HG02759 (cell line): ENCODE results near the gene ZAR1L.
A peak's percentile ranks its signal among the peaks of the same experiment; 100 is the strongest.

Source experiments
- ATAC-seq: cut with Tn5 transposase; IDR thresholded peaks from one replicate; pipeline ENCODE4 v1.9.1; 2021; ENCODE audit warnings: mild to moderate bottlenecking, moderate library complexity; ENCODE audit not compliant: unreplicated experiment

Gene ZAR1L

DNA sequence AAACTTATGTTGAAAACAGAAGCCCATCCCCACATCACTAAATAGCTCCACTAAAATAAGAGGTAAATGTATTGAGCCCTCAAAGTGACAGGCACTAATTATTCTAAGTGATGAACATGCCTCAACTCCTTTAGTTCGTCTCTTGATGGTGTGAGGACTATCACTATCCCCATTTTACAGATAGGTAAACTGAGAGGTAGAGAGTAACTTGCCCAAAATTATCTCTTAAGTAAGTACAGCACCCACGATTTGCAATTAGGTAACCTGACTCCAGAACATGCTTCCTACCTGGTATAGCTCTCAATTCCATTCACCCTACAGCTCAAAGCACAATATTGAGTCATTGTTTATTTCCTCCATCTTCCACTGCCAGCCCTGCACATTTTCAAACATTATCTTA is 12.7 kb downstream of the ZAR1L start:
- ATAC-seq: no peak

DNA sequence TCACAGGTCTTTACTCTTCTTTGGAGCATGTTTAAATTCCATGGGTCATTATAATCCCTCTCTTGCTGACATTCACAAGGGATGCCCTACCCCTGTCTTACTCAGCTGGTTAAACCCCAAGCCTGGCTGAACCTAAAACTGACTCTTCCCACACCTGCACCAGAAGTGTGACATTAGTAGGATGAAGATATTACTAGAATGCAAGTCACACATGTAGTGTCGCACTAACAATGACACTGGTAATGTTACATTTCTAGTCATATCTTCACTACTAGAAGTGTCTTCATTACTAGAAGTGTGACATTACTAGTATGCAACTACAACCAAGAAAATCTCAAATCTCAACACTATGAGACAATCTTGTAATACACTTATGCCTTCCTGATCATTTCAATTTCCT is 14.2 kb downstream of the ZAR1L start:
- ATAC-seq: no peak

GRCh38 chr13:32300406-32300805 is 14.8 kb downstream of the ZAR1L start:
- ATAC-seq: no peak

DNA sequence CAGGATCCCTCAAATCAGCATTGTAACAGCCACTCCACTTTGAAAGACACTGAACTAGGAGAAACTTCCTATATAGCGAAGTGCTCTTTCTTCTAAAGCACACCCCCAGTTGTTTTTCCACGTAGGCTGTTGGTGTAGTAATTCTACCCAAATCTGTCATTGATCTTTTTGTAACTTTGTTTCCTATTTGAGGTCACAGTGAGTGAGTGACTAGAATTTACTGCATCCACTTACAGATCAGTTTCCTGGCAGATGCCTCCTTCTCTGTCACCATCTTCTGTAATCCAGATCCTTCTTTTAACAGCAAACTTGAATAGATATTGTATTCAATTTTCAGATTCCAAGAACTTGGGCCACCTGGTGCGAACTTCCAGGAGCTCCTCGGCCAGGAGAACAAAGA is 15.3 kb downstream of the ZAR1L start:
- ATAC-seq: no peak

DNA sequence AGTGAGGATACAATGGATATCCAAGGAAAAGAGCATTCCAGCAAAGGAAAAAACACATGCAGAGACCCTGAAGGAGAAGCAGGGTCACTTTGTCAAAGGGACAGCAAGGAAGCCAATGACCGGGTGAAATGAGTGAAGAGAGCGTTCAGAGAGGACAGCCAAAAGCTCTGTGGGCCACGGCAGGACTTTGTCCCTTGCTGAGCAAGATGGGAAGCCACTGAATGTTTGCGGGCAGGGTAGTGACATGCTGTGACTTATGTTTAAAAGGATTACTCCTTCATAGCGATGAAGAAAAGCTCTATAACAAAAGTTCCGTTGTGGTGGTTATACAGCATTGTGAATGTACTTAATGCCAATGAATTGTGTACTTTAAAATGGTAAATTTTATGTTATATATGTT is 16.5 kb downstream of the ZAR1L start:
- no peak for ATAC-seq

- ATAC-seq: no peak
These were observed 18.0 kb downstream of the ZAR1L start for GRCh38 chr13:32297206-32297605.

GRCh38 chr13:32285633-32285965 is 29.6 kb downstream of the ZAR1L start:
- ATAC-seq: no peak

- ATAC-seq: no peak
These were observed 30.1 kb downstream of the ZAR1L start for GRCh38 chr13:32284927-32285632.

- ATAC-seq: no peak
These were observed 33.0 kb downstream of the ZAR1L start for GRCh38 chr13:32282096-32282711.

GRCh38 chr13:32281096-32281495 is 34.1 kb downstream of the ZAR1L start:
- ATAC-seq: no peak

DNA sequence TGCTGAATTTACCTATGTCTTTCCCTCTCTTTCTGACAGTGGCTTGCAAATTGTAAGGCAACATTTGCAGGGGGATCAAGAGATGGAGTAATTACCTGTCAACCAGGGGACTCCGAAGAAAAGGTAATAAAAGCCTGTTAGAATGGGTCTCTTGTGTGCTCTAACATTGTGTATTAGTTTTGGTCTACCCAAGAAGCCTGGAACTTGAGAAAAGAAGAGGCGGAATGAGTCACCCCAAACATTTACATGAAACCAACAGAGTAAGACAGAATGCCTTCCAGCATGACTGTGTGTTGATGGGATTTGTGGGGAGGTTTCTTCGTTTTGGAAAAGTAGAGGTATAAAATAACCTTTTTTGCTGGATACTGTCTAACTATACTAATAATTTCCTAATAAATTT is 36.7 kb downstream of the ZAR1L start:
- ATAC-seq: peak; percentile 45

DNA sequence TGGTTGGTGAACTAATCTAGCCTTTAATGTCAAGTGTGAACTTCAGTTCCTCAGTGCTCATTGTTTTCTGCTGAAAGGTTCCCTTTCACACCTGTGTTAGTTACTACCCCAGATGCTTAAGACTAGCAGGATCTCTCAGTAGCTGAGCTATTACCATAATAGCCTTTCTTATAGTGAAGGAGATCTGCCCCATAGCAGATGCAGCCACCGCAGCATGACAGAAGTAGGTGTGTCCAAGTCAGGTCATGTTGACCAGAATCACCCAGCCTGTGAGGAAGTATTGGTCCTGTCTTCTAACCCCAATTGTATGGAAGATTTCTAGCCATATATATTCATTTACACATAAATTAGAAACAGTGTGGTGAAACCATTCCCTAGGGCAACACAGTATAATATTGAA is 37.3 kb downstream of the ZAR1L start:
- ATAC-seq: no peak

DNA sequence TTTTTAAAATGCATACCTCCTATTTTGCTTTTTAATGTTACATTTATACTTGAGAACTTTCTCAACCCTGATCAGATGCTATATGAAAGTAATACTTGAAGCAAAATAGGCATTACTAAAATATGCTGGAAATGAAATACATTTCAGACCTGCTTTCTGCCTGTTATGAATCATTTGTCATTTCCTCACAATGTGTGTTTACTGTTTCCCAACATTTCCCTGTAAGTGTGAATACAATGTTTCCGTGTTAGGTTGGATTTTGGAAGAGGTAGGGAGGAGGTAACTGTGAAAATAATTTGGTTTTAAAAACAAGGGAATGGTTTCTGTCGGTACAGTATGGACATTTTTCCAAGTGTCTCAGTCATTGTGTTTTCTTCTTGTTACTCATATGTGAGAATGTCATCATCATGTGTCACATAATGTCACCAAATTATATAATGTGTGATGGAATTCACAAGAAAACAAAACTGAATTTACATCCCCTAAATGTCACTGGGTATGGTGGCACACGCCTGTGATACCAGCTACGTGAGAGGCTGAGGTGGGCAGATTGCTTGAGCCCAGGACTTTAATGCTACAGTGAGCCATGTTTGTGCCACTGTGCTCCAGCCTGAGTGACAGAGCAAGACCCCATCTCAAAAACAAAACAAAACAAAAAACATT is 43.0 kb downstream of the ZAR1L start:
- no peak for ATAC-seq

DNA sequence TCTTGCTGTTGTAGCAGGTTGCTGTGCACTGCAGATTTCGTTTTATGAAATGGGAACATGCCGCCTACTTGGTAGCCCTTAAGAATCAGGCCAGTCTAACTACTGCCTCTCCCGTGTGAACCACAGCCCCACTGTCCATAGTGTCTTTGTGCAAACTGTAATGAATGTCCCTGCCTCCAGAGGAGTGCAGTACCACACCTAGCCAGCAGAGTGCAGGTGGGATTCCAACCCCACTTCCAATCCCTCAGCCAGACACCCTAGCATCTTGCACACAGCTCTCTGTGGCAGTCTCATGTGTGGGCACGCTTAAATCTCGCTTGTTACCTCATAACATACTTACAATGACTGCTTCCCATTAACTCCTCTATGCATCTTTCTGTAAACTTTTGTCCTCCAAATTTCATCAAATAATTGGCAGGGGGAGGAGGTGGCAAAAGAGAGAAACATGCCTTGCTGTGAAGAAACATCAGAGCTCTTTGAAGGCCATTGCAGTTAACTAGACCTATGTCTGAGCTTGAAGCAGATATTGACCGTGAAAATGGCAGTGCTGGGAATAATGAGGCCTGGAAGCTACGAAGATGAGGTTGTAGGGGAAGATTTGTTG is 47.2 kb downstream of the ZAR1L start:
- peak; percentile 97 for ATAC-seq

DNA sequence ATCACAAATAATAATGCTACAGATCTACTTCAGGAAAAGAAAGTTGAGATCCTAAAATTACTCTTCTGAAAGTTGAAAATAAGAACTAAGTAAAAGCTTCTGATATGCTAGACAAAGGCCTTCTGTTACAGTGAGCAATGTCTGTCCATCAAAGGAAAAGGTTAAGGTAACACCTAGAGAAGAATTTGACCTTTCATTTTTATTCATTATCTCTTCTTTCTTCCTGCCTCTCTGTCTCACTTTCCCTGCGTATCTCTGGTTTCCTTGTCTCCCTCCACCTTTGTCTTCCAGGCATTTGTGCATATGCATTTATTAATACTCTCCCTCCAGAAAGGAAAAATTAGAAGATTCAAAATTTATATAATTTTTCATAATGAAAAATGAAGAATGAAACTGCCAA is 49.0 kb downstream of the ZAR1L start:
- no peak for ATAC-seq

DNA sequence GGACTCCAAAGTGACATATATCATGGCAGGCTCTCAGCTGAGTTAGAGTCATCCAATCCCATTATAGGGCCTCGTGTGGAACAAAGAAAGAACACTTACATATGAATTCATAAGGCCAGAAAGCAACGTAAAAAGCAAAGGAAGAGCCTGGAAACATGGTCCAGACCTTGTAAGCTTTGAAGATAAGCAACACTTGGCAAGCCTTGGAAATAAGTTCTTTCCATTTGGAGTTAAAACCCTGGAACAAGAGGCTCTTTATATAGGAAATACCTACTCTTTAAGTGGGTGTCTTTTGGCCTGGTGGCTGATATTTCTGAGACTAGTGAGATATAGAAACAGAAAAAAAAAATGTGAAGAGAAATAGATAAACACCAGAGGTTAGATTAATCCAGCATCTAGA is 49.4 kb downstream of the ZAR1L start:
- no peak for ATAC-seq

DNA sequence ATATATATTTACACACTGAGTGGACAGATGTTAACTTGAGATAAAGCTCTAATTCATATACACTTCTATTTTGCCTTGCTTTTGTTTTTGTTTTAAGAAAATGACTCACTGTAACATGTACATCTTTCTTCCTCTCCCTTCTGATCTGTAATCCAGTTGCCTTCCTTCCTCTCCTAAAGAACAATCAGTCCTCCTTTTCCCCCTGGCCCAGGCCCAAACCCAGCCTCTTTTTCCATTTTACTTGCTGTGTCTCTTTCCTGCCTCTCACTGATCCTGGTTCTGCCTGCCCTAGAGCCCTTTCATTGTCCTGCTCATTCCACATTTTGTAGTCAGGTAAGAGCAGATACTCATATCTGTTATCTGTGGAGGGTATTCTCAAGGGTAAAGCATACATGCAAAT is 50.8 kb downstream of the ZAR1L start:
- ATAC-seq: no peak

GRCh38 chr13:32262619-32263018 is 52.5 kb downstream of the ZAR1L start:
- no peak for ATAC-seq

DNA sequence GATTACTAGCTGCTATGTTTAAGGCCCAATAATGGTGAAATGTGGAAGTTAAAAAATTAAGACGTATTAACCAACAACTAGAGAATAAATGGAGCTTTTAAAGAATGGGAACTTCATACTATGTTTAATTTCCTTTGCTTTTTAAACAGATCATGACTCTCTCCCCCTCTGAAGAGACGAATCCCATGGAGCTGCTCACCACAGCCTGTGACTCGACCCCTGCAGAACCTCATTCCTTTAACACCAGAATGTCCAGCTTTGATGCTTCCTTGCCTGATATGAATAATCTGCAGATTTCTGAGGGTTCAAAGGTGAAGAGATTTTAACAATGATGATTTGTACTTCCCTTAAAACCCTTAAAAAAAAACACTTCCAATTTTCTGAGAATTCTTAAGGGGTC is 53.0 kb downstream of the ZAR1L start:
- no peak for ATAC-seq

- no peak for ATAC-seq
These were observed 53.6 kb downstream of the ZAR1L start for GRCh38 chr13:32261567-32261966.

- ATAC-seq: no peak
These were observed 56.0 kb downstream of the ZAR1L start for GRCh38 chr13:32259116-32259515.

GRCh38 chr13:32257649-32258048 is 57.5 kb downstream of the ZAR1L start:
- ATAC-seq: no peak
